GM18519 (cell line): Measurements from ENCODE around the gene COCH.
"Not testable (repeated sequence)": the region's sequence is repeated elsewhere in the genome, so short reads cannot be mapped to it uniquely, and the experiment has no call there.

ENCODE experiments used
- ATAC-seq: cut with Tn5 transposase; IDR thresholded peaks from one replicate; pipeline ENCODE4 v1.9.1; 2021; ENCODE audit warnings: mild to moderate bottlenecking, moderate library complexity; ENCODE audit not compliant: unreplicated experiment, low FRiP score

The COCH gene

GRCh38 chr14:30915596-30915995 is 41.2 kb downstream of the COCH start:
- ATAC-seq, result no peak

DNA sequence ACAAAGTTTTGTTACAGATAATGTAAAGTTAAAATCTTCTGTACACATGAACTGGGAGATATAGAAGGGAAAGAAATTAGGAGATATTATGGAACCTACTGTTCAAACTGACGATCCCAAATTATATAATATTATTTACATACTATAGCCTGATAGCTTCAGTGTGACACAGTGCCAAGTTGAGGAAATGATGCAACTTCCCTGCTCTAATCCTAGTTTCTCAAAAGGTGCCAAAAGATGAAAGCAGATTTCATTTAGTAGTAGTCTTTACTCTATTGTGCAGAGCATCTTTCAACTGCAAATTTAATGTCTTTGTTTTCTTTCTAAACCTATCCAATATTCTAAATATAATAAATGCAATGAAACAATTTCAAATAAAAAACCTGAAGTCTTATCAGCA is 46.9 kb downstream of the COCH start:
- no peak for ATAC-seq

- no peak for ATAC-seq
Measured at GRCh38 chr14:30921788-30922187, 47.4 kb downstream of the COCH start.

DNA sequence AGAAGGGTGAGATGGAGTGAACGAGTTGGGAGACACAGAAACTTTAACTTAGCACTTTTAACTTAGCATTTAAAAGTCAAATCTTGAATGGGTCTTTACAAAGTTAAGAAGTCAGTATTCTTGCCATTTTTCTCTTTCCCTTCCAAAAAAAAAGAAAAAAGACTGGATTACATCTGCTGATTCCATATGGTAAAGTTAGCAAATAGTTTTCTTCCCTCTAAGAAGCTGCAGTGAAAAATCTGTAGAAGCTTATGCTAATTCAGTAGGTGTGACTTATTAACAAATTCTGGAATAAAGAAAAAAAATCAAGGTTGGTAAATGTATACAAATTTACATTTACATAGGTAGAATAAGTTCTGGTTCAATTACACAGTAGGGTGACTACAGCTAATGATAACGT is 50.9 kb downstream of the COCH start:
- ATAC-seq, result no peak

DNA sequence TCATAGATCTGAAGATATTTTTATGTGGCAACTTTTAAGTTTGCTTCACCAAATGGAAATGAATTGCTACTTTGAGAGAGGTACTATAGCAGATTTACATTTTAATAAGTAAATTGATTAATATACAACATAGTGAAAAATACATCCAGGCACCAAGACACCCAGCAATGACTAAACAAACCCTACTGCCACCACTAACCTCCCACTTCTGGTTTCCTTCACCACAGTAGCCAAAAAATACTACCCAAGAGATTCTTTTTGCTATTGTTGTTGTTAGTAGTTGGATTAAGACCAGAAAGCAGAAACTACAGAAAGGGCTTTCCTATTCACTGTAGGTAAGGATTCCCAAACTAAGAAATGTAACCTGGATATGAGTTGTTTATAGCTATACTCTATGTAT is 54.1 kb downstream of the COCH start:
- ATAC-seq, result no peak

GRCh38 chr14:30933937-30934336 is 59.6 kb downstream of the COCH start:
- not testable (repeated sequence) for ATAC-seq

DNA sequence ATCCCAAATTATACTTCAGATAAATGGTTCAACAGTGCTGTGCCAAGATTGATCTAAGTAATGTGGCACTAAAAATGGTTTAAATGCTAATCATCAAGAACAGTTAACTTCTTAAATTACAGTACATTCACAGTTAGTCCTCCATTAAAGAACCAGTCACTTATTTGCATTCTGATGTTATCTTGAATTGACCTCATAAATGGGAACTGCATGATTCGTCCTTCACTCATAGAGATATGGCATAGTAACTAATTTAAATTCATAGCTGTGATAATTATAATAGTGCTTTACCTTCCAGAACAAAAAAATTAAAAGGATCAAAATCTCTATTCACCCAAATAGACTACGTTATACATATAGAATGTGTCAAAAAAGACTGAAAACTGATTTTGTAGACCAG is 61.1 kb downstream of the COCH start:
- no peak for ATAC-seq

DNA sequence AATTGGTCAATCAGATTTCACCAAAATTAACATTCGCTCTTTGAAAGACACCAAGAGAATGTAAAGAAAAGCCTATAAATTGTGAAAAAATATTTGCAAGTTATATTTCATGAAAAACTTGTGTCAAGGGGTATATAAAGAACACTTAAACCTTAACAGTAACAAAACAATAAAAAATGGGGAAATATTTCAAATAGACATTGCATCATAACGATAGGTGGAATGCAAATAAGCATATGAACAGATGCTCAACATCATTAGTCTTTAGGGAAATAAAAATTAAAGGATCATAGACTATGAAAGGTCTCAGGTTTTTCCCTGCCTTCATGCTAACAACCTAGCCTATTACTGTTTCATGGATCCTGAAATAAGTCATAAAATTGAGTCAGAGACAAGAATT is 64.3 kb downstream of the COCH start:
- no peak for ATAC-seq
